WERI-Rb-1 (cell line): ENCODE results near the gene CFAP69.

Source experiments
- DNase-seq: peaks from one replicate; pipeline ENCODE4 v3.0.0-alpha.2; 2020
- H3K27ac ChIP-seq: fragments of 250-450 bp; sonication (Bioruptor Pico); 2 replicates; pipeline ENCODE4 v1.5.1; 2020; ENCODE audit warnings: mild to moderate bottlenecking, moderate library complexity
- H3K27me3 ChIP-seq: fragments of 250-450 bp; sonication (Bioruptor Pico); 2 replicates; pipeline ENCODE4 v1.5.1; 2021; ENCODE audit warnings: mild to moderate bottlenecking, low read depth, moderate library complexity; ENCODE audit not compliant: insufficient read depth, severe bottlenecking
- H3K36me3 ChIP-seq: fragments of 250-450 bp; sonication (Bioruptor Pico); 2 replicates; pipeline ENCODE4 v1.5.1; 2020; ENCODE audit warnings: mild to moderate bottlenecking, moderate library complexity
- H3K4me3 ChIP-seq: 2 replicates; pipeline ENCODE4 v1.5.1; 2011; ENCODE audit warnings: low read depth, mild to moderate bottlenecking, control low read depth, low read length
- H3K9me3 ChIP-seq: fragments of 250-450 bp; sonication (Bioruptor Pico); 2 replicates; pipeline ENCODE4 v1.5.1; 2021; ENCODE audit warnings: mild to moderate bottlenecking, moderate library complexity; ENCODE audit not compliant: severe bottlenecking
- CTCF ChIP-seq: IDR thresholded peaks from 2 replicates; pipeline ENCODE4 v1.5.1; 2011; ENCODE audit warnings: low read depth, mild to moderate bottlenecking, control low read depth, inconsistent platforms, low read length

The CFAP69 gene

GRCh38 chr7:90210981-90211380 is 34.0 kb upstream of the CFAP69 start:
- no peaks in the 10 kb centered on the region for H3K9me3 ChIP-seq
- TF ChIP-seq CTCF: no peak
- H3K4me3 ChIP-seq: peak overlapping the region; percentile 72
- peak; percentile 29 for DNase-seq
- H3K36me3 ChIP-seq: no peaks in the 10 kb centered on the region
- H3K27ac ChIP-seq: peak overlapping the region; percentile 84
- H3K27me3 ChIP-seq: no peaks in the 10 kb centered on the region

GRCh38 chr7:90211391-90212148 is 33.4 kb upstream of the CFAP69 start, which contains the start of gene STEAP2:
Gene STEAP2 (plus strand): TSS chr7:90211740. CDS start chr7:90225083, 13,343 bp downstream.
- H3K36me3 ChIP-seq: no peaks in the 10 kb centered on the region
- peak within 1 kb of the TSS; percentile 84 for H3K27ac ChIP-seq
- H3K4me3 ChIP-seq: peak within 1 kb of the TSS; percentile 72
- peak; percentile 77 for TF ChIP-seq CTCF
- H3K27me3 ChIP-seq: no peaks in the 10 kb centered on the region
- peak; percentile 96 for DNase-seq
- no peaks in the 10 kb centered on the region for H3K9me3 ChIP-seq

- no peak for TF ChIP-seq CTCF
- DNase-seq: no peak
- Histone ChIP-seq H3K4me3 (peak overlapping the region; percentile 72), H3K36me3 (no peaks in the 10 kb centered on the region), H3K9me3 (no peaks in the 10 kb centered on the region), H3K27ac (peak overlapping the region; percentile 84), H3K27me3 (no peaks in the 10 kb centered on the region)
Observed at GRCh38 chr7:90212149-90212495, 32.9 kb upstream of the CFAP69 start.

- Histone ChIP-seq H3K9me3 (no peaks in the 10 kb centered on the region), H3K4me3 (no peak overlapping the region), H3K27ac (no peak overlapping the region), H3K36me3 (no peaks in the 10 kb centered on the region), H3K27me3 (no peaks in the 10 kb centered on the region)
- no peak for TF ChIP-seq CTCF
- no peak for DNase-seq
Observed at GRCh38 chr7:90213521-90213920, 31.5 kb upstream of the CFAP69 start.

GRCh38 chr7:90216080-90216674 is 28.8 kb upstream of the CFAP69 start:
- H3K9me3 ChIP-seq: no peaks in the 10 kb centered on the region
- no peak overlapping the region for H3K4me3 ChIP-seq
- no peak for DNase-seq
- H3K27ac ChIP-seq: no peak overlapping the region
- no peaks in the 10 kb centered on the region for H3K27me3 ChIP-seq
- H3K36me3 ChIP-seq: no peaks in the 10 kb centered on the region
- TF ChIP-seq CTCF: no peak

- TF ChIP-seq CTCF: no peak
- no peaks in the 10 kb centered on the region for H3K27me3 ChIP-seq
- DNase-seq: no peak
- H3K27ac ChIP-seq: no peak overlapping the region
- no peak overlapping the region for H3K4me3 ChIP-seq
- H3K9me3 ChIP-seq: no peaks in the 10 kb centered on the region
- H3K36me3 ChIP-seq: no peaks in the 10 kb centered on the region
Observed at GRCh38 chr7:90216771-90217170, 28.2 kb upstream of the CFAP69 start.
